ENCODE results near the gene STOML1.

DNA sequence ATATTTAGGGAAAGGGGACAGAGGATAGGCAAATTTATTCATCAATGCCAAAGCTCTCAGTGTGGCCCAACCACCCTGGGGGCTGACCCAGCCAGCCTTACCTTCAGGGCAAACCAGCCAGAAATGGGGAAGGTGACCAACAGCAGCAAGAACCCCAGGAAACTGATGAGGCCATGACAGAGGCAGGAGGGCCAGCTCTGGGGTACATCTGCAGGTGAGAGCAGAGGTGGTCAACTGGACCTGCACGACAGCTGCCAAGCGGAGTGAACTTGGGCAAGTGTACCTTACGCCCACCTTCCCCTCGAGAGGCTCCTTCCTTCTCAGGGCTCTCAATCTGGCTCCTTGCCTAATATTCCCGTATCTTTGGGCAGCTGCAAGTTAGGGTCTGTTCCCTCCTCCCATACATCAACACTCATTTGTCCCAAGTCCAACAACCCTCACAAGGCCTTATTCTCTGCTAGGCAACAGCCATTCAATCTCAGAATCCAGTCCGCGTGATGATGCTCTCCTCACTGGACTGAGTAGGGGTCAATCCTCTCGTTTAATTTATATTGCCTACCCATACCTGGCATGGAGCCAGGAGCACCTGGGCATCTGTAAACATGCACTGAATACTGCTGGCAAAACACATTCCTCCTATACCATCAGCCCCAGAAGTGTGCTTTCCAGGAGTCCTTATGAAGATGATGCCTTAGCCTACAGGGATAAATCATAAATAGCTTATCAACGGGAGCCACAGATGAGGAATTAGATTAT is 1.7 kb downstream of the STOML1 start:
- TF ChIP-seq, protein P1, sequence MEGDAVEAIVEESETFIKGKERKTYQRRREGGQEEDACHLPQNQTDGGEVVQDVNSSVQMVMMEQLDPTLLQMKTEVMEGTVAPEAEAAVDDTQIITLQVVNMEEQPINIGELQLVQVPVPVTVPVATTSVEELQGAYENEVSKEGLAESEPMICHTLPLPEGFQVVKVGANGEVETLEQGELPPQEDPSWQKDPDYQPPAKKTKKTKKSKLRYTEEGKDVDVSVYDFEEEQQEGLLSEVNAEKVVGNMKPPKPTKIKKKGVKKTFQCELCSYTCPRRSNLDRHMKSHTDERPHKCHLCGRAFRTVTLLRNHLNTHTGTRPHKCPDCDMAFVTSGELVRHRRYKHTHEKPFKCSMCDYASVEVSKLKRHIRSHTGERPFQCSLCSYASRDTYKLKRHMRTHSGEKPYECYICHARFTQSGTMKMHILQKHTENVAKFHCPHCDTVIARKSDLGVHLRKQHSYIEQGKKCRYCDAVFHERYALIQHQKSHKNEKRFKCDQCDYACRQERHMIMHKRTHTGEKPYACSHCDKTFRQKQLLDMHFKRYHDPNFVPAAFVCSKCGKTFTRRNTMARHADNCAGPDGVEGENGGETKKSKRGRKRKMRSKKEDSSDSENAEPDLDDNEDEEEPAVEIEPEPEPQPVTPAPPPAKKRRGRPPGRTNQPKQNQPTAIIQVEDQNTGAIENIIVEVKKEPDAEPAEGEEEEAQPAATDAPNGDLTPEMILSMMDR (conservative IDR thresholded peaks at IDR 0.05; ENCODE audit: low read length), result no peak
- TF ChIP-seq EZH2phosphoT487 (IDR thresholded peaks at IDR 0.05; ENCODE audit: borderline replicate concordance), result no peak
